PC-3 (cell line): Measurements from ENCODE around the gene NBEAL1. TPM values are rescaled to one million over a fixed set of nuclear protein-coding genes. Genes with fewer than 3 reads are reported as not detected.

ENCODE experiments used
- ATAC-seq: fragments of 200-7000 bp; cut with Tn5 transposase; 2 replicates; pipeline ENCODE4 v1.9.1; 2020; ENCODE audit warnings: mild to moderate bottlenecking, moderate library complexity
- BruUV-seq: library from RNA; stranded (reverse); fragments of 400-500 nt; replicated peaks from 2 replicates; lab custom pipeline; 2021; lab: Mats Ljungman, UMichigan
- CTCF ChIA-PET: fragments of 300-600 bp; sonication (Branson Sonifier 250); formaldehyde crosslinking; loops from one replicate; lab custom pipeline; 2022; ENCODE audit warnings: antibody characterized with exemption; lab: Charles Lee
- POLR2A ChIA-PET: fragments of 300-600 bp; sonication (Branson Sonifier 250); formaldehyde crosslinking; loops from one replicate; lab custom pipeline; 2022; ENCODE audit warnings: antibody characterized with exemption; ENCODE audit not compliant: unreplicated experiment; lab: Charles Lee
- DNase-seq: peaks from one replicate; pipeline ENCODE4 v3.0.0-alpha.2; 2015
- H2AFZ ChIP-seq: fragments of 300-600 bp; sonication (generic); 2 replicates; pipeline ENCODE4 v1.6.0; 2016; ENCODE audit warnings: antibody characterized with exemption, low read length
- H3F3A ChIP-seq: fragments of 300-600 bp; sonication (generic); one replicate; pipeline ENCODE4 v1.6.0; 2017; ENCODE audit warnings: antibody characterized with exemption, low read length, control low read depth, mild to moderate bottlenecking; ENCODE audit not compliant: unreplicated experiment
- H3K27ac ChIP-seq: fragments of 300-600 bp; sonication (generic); 2 replicates; pipeline ENCODE4 v1.5.1; 2016; ENCODE audit warnings: mild to moderate bottlenecking, low read length
- H3K27me3 ChIP-seq: fragments of 300-600 bp; sonication (generic); 2 replicates; pipeline ENCODE4 v1.6.1; 2016; ENCODE audit warnings: low read length, mixed read lengths
- H3K36me3 ChIP-seq: fragments of 300-600 bp; sonication (generic); 2 replicates; pipeline ENCODE4 v1.6.1; 2016; ENCODE audit warnings: low read depth, mixed run types, low read length, mixed read lengths
- H3K4me1 ChIP-seq: fragments of 300-600 bp; sonication (generic); 2 replicates; pipeline ENCODE4 v1.5.1; 2016; ENCODE audit warnings: low read length; ENCODE audit not compliant: insufficient read depth
- H3K4me2 ChIP-seq: fragments of 300-600 bp; sonication (generic); 2 replicates; pipeline ENCODE4 v1.6.0; 2016; ENCODE audit warnings: low read length
- H3K4me3 ChIP-seq: fragments of 300-600 bp; sonication (generic); 2 replicates; pipeline ENCODE4 v1.5.1; 2016; ENCODE audit warnings: mild to moderate bottlenecking, low read length, mixed read lengths
- H3K79me2 ChIP-seq: fragments of 300-600 bp; sonication (generic); 2 replicates; pipeline ENCODE4 v1.6.1; 2017; ENCODE audit warnings: low read length, mixed read lengths
- H3K9ac ChIP-seq: fragments of 300-600 bp; sonication (generic); 2 replicates; pipeline ENCODE4 v1.6.0; 2016; ENCODE audit warnings: mild to moderate bottlenecking, low read length
- H3K9me2 ChIP-seq: fragments of 300-600 bp; sonication (generic); replicated peaks from 2 replicates; pipeline ENCODE4 v1.6.1; 2016; ENCODE audit warnings: mixed run types, low read length, mixed read lengths
- H3K9me3 ChIP-seq: fragments of 300-600 bp; sonication (generic); 2 replicates; pipeline ENCODE4 v1.6.1; 2016; ENCODE audit warnings: low read length, mixed read lengths
- H4K20me1 ChIP-seq: fragments of 300-600 bp; sonication (generic); 2 replicates; pipeline ENCODE4 v1.6.1; 2016; ENCODE audit warnings: low read length, mixed read lengths
- CTCF ChIP-seq: fragments of 300-600 bp; sonication (generic); conservative IDR thresholded peaks from 2 replicates; pipeline ENCODE4 v1.5.1; 2017; ENCODE audit warnings: antibody characterized with exemption, low read depth, mild to moderate bottlenecking, low read length
- EZH2 ChIP-seq: fragments of 300-600 bp; sonication (generic); IDR thresholded peaks from one replicate; pipeline ENCODE4 v1.6.1; 2017; ENCODE audit warnings: antibody characterized with exemption, mild to moderate bottlenecking, low read length; ENCODE audit not compliant: unreplicated experiment
- EZH2phosphoT487 ChIP-seq: fragments of 300-600 bp; sonication (generic); IDR thresholded peaks from 2 replicates; pipeline ENCODE4 v1.6.1; 2018; ENCODE audit warnings: mild to moderate bottlenecking, antibody characterized with exemption, low read length, borderline replicate concordance
- intact Hi-C: fragments of 100-400 bp; cut with micrococcal nuclease; formaldehyde crosslinking; loops from 2 replicates; pipeline ENCODE4 v1.9.0; 2023
- total RNA-seq: library from RNA; depleted of rRNA; stranded (reverse); fragments of >200 nt; gene quantifications from 2 replicates; pipeline ENCODE4 v1.2.3, GENCODE V29; 2014

NBEAL1 gene
- total RNA-seq, 1 experiment from 2014 or later = 9.9 TPM

GRCh38 chr2:203052539-203052938 is 37.9 kb downstream of the NBEAL1 start:
- CTCF ChIA-PET = no interaction called here
- Histone ChIP-seq H3K4me2 (no peak overlapping the region), H3K27me3 (no peaks in the 10 kb centered on the region), H4K20me1 (no peaks in the 10 kb centered on the region), H3K79me2 (no peaks in the 10 kb centered on the region), H2AFZ (no peak overlapping the region), H3K27ac (no peak overlapping the region), H3K4me3 (no peak overlapping the region), H3K36me3 (0 out of 2 replicates have a peak, but pooled peaks cover 4% of the 10 kb centered on the region), H3K4me1 (no peaks in the 10 kb centered on the region), H3F3A (no peaks in the 10 kb centered on the region), H3K9ac (no peak overlapping the region), H3K9me3 (no peaks in the 10 kb centered on the region), H3K9me2 (no peaks in the 10 kb centered on the region)
- DNase-seq (no peak), ATAC-seq (no peak)
- TF ChIP-seq EZH2 (no peak), CTCF (no peak), EZH2phosphoT487 (no peak)
- BruUV-seq = no TSS peak
- POLR2A ChIA-PET = no interaction called here
- intact Hi-C loops = no loop called here

GRCh38 chr2:203059567-203060240 is 45.0 kb downstream of the NBEAL1 start:
- H3K4me2 ChIP-seq = no peak overlapping the region
- DNase-seq (no peak), ATAC-seq (no peak)
- POLR2A ChIA-PET = no interaction called here
- no peaks in the 10 kb centered on the region for H3F3A ChIP-seq
- no peaks in the 10 kb centered on the region for H3K9me2 ChIP-seq
- CTCF ChIA-PET = no interaction called here
- no peak for TF ChIP-seq EZH2phosphoT487
- no peak for TF ChIP-seq CTCF
- no peak for TF ChIP-seq EZH2
- H3K4me1 ChIP-seq = no peaks in the 10 kb centered on the region
- H3K27me3 ChIP-seq = no peaks in the 10 kb centered on the region
- H4K20me1 ChIP-seq = no peaks in the 10 kb centered on the region
- intact Hi-C loops = no loop called here
- H3K9me3 ChIP-seq = no peaks in the 10 kb centered on the region
- no peak overlapping the region for H2AFZ ChIP-seq
- H3K4me3 ChIP-seq = no peak overlapping the region
- no peaks in the 10 kb centered on the region for H3K79me2 ChIP-seq
- H3K27ac ChIP-seq = no peak overlapping the region
- peaks cover 12% of the 10 kb centered on the region; the same call in 1 of the 2 replicates for H3K36me3 ChIP-seq
- no peak overlapping the region for H3K9ac ChIP-seq
- no TSS peak for BruUV-seq

GRCh38 chr2:203061346-203061745 is 46.7 kb downstream of the NBEAL1 start:
- CTCF ChIA-PET = no interaction called here
- no TSS peak for BruUV-seq
- Histone ChIP-seq H3F3A (no peaks in the 10 kb centered on the region), H4K20me1 (no peaks in the 10 kb centered on the region), H3K9ac (no peak overlapping the region), H3K36me3 (peaks cover 12% of the 10 kb centered on the region; the same call in 1 of the 2 replicates), H3K9me2 (no peaks in the 10 kb centered on the region), H3K27me3 (no peaks in the 10 kb centered on the region), H3K27ac (no peak overlapping the region), H3K79me2 (no peaks in the 10 kb centered on the region), H2AFZ (no peak overlapping the region), H3K4me3 (no peak overlapping the region), H3K4me1 (no peaks in the 10 kb centered on the region), H3K9me3 (no peaks in the 10 kb centered on the region), H3K4me2 (no peak overlapping the region)
- ATAC-seq (no peak), DNase-seq (no peak)
- TF ChIP-seq CTCF = no peak
- TF ChIP-seq EZH2 = no peak
- no peak for TF ChIP-seq EZH2phosphoT487
- POLR2A ChIA-PET = no interaction called here
- intact Hi-C loops = no loop called here
